GM23248 (cell line): ENCODE measurements around the gene SH3BP2.

Source experiments
- EZH2 ChIP-seq: fragments of 200-600 bp; sonication (generic); IDR thresholded peaks from 2 replicates; pipeline ENCODE4 v1.6.1; 2018; ENCODE audit warnings: antibody characterized with exemption, mild to moderate bottlenecking; ENCODE audit not compliant: insufficient read depth, poor library complexity, severe bottlenecking
- EZH2phosphoT487 ChIP-seq: fragments of 200-600 bp; sonication (generic); IDR thresholded peaks from 2 replicates; pipeline ENCODE4 v1.6.1; 2018; ENCODE audit warnings: antibody characterized with exemption, moderate library complexity, mild to moderate bottlenecking, low read depth; ENCODE audit not compliant: insufficient read depth

DNA sequence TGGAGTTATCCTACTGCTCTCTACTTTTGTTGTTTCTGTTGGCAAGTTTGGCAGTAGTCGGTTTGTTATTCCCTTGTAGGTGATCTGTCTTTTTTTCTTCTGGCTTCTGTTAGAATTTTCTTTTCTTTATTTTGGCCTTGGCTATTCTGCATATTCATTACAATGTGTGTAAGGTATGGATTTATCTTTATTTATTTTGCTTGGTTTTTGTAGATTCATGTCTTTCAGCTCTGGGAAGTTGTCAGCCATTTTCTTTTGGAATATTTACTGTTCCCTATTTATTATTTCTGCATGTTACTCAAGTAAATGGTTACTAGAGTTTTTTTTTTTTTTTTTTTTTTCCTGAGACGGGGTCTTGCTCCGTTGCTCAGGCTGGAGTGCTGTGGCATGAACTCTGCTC is 63.4 kb downstream of the SH3BP2 start:
- TF ChIP-seq EZH2, result no peak
- no peak for TF ChIP-seq EZH2phosphoT487
